Measurements from ENCODE around the gene C1orf198. TPM values are rescaled to one million over a fixed set of nuclear protein-coding genes. Genes with fewer than 3 reads are reported as not detected.

The C1orf198 gene, protein sequence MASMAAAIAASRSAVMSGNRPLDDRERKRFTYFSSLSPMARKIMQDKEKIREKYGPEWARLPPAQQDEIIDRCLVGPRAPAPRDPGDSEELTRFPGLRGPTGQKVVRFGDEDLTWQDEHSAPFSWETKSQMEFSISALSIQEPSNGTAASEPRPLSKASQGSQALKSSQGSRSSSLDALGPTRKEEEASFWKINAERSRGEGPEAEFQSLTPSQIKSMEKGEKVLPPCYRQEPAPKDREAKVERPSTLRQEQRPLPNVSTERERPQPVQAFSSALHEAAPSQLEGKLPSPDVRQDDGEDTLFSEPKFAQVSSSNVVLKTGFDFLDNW
- 1 to 10 TPM; 7.8 to 10.0 TPM for polyA plus RNA-seq

DNA sequence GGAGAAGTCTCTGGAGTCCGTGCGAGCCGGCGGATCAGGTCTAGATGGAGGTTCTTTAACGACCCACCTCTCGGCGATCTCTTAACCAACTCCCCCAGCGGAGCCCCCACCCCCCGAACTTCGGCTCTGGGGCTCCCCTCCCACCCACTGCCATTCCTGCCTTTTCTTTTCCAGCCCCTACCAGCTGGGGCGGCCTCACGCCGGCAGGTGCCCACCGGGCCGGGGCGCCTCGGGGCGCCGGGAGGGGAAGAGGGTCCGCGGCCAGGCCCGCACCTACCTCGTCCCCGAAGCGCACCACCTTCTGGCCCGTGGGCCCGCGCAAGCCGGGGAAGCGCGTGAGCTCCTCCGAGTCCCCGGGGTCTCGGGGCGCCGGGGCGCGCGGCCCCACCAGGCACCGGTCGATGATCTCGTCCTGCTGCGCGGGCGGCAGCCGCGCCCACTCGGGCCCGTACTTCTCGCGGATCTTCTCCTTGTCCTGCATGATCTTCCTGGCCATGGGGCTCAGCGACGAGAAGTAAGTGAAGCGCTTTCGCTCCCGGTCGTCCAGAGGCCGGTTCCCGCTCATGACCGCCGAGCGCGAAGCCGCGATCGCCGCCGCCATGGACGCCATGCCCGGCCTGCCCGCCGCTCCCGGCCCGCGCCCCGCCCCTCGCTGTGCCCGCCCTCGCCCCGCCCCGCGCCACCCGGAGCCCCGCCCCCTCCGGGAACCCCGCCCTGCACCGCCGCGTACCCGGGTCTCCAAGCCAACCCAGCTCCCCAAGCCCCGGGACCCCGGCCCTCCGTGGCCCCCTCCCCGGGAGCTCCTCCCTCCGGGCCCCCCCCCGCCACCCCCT, at the start of gene C1orf198:
Gene C1orf198, minus strand, starts transcription at position 619 of the 833 bp plus-strand sequence. Its CDS starts 9 bp downstream, at position 610.
- Histone ChIP-seq H3K4me1 (ENCODE audit: control insufficient read depth in 2 of 2, insufficient read depth in 2 of 2, low read length in 1 of 2) (peaks cover 0 to 7% of the 10 kb centered on the region in 2 donors), H3K9me3 (ENCODE audit: control insufficient read depth in 2 of 2, insufficient read depth in 1 of 2, low read depth in 1 of 2, low read length in 1 of 2) (no peaks in the 10 kb centered on the region), H3K4me3 (ENCODE audit: low read depth in 1 of 2, low read length in 2 of 2) (peak within 1 kb of the TSS; percentile 79 to 91), H3K27me3 (ENCODE audit: control insufficient read depth in 1 of 2, insufficient read depth in 2 of 2, low read length in 2 of 2) (no peaks in the 10 kb centered on the region), H3K27ac (ENCODE audit: low read depth in 2 of 2, low read length in 1 of 2) (peak within 1 kb of the TSS; percentile 70 to 86), H3K36me3 (ENCODE audit: control insufficient read depth in 2 of 2, insufficient read depth in 2 of 2, low read length in 1 of 2) (no peaks in the 10 kb centered on the region)
- 1% methylated on average over 58 to 96 of the region's 96 CpGs for WGBS, 2 donors

DNA sequence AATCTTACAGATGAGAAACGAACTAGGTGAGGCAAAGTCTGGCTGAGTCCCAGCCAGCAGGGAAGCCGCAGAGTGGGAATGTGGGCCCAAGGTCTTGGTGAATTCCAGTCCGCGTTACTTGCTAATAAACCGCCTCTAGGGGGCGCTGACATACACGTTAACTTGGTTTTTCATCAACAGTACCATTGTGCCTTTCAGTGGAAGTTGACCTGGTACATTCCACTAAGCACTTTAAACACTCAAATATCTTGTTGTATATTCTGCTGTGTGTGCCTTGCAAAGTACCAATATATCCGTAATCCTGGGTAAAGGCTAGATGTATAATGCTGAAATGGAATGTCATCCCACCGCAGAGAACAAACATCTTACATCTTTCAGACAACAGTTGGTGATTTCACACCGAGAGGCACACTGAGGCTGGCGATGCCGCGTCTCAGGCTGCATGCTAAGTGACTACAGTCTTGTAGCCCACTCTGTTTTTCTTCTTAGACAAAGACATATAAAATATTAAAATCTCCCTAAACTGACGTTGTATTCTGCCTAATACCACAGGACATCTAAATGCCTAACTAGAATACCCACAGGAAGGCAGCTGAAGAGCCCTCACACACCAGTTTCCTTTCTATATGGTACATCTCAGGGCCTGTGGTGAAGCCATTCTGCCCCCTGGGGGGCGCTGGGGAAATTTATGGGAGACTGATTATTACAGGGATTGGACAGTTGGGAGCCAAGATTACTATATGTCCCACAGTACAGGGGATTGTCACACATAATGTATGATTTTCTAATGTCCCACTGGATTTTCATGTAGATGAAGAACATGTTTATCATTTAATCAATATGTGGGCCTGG, 49.2 kb upstream of the C1orf198 start:
- peaks cover 8 to 13% of the 10 kb centered on the region in 2 donors for H3K36me3 ChIP-seq (ENCODE audit: control insufficient read depth in 2 of 2, insufficient read depth in 2 of 2, low read length in 1 of 2)
- H3K27me3 ChIP-seq (ENCODE audit: control insufficient read depth in 1 of 2, insufficient read depth in 2 of 2, low read length in 2 of 2): no peaks in the 10 kb centered on the region
- H3K4me3 ChIP-seq (ENCODE audit: low read depth in 1 of 2, low read length in 2 of 2): no peak overlapping the region
- no peak overlapping the region for H3K27ac ChIP-seq (ENCODE audit: low read depth in 2 of 2, low read length in 1 of 2)
- no peaks in the 10 kb centered on the region for H3K9me3 ChIP-seq (ENCODE audit: control insufficient read depth in 2 of 2, insufficient read depth in 1 of 2, low read depth in 1 of 2, low read length in 1 of 2)
- peaks cover 0 to 2% of the 10 kb centered on the region in 2 donors for H3K4me1 ChIP-seq (ENCODE audit: control insufficient read depth in 2 of 2, insufficient read depth in 2 of 2, low read length in 1 of 2)
- 57% methylated on average over 15 of the region's 15 CpGs for WGBS, 2 donors

DNA sequence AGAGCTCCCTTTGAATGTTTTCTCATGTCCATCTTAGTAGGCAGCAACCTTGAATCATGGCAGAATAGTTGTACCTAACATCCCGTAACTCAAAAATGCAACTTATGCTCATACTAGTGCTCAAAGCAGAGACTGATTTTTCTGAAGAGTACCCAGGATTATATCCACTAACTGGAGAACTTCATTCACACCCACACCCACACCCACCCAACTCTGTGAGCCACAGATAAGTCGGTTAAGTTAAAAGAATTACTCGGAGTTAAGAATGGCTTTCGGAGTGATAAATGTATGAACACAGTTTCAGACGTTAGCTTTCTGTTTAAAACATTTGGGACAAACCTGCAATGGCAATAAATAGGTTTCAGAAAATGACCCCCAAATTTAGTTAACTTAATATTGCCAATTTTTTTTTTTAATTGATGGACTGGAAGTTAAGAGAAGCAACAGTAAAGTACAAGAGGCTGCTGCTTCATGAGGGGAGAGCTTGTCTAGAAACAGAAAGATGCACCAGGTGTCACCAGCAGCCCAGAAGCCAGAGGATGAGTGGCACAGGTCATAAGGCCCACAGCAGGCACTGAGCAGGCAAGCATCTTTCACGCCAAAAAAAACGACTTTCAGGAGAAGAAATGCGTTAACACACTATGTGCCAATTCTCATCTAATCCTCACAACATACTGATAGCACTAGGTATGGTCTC, 48.4 kb upstream of the C1orf198 start:
- no peak overlapping the region for H3K4me3 ChIP-seq (ENCODE audit: low read depth in 1 of 2, low read length in 2 of 2)
- peaks cover 0 to 2% of the 10 kb centered on the region in 2 donors for H3K4me1 ChIP-seq (ENCODE audit: control insufficient read depth in 2 of 2, insufficient read depth in 2 of 2, low read length in 1 of 2)
- WGBS, 2 donors: 89 to 92% methylated on average over 8 of the region's 8 CpGs
- peaks cover 5 to 12% of the 10 kb centered on the region in 2 donors for H3K36me3 ChIP-seq (ENCODE audit: control insufficient read depth in 2 of 2, insufficient read depth in 2 of 2, low read length in 1 of 2)
- H3K27me3 ChIP-seq (ENCODE audit: control insufficient read depth in 1 of 2, insufficient read depth in 2 of 2, low read length in 2 of 2): no peaks in the 10 kb centered on the region
- no peaks in the 10 kb centered on the region for H3K9me3 ChIP-seq (ENCODE audit: control insufficient read depth in 2 of 2, insufficient read depth in 1 of 2, low read depth in 1 of 2, low read length in 1 of 2)
- H3K27ac ChIP-seq (ENCODE audit: low read depth in 2 of 2, low read length in 1 of 2): no peak overlapping the region

DNA sequence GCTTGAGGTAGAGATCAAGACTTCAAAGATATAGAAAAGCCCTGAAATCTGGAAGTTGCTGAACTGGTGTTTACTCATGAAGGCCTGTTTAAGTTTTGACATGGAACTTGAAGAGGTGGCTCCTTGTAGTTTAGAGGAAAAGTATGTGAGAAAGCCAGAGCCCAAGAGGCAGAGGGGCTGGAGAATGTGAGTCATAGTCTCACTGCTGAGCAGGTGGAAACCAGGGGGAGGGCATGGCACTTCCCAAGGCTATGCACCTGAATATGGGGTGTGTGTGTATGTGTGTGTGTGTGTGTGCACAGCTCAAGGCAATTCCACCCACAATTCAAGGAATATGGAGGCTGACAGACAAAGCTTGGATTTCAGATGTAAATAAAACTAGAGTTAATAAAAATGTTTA, 46.8 kb upstream of the C1orf198 start:
- no peaks in the 10 kb centered on the region for H3K27me3 ChIP-seq (ENCODE audit: control insufficient read depth in 1 of 2, insufficient read depth in 2 of 2, low read length in 2 of 2)
- H3K4me3 ChIP-seq (ENCODE audit: low read depth in 1 of 2, low read length in 2 of 2): no peak overlapping the region
- no peaks in the 10 kb centered on the region for H3K9me3 ChIP-seq (ENCODE audit: control insufficient read depth in 2 of 2, insufficient read depth in 1 of 2, low read depth in 1 of 2, low read length in 1 of 2)
- peaks cover 3 to 10% of the 10 kb centered on the region in 2 donors for H3K36me3 ChIP-seq (ENCODE audit: control insufficient read depth in 2 of 2, insufficient read depth in 2 of 2, low read length in 1 of 2)
- H3K27ac ChIP-seq (ENCODE audit: low read depth in 2 of 2, low read length in 1 of 2): no peak overlapping the region
- H3K4me1 ChIP-seq (ENCODE audit: control insufficient read depth in 2 of 2, insufficient read depth in 2 of 2, low read length in 1 of 2): peaks cover 4 to 6% of the 10 kb centered on the region in 2 donors

DNA sequence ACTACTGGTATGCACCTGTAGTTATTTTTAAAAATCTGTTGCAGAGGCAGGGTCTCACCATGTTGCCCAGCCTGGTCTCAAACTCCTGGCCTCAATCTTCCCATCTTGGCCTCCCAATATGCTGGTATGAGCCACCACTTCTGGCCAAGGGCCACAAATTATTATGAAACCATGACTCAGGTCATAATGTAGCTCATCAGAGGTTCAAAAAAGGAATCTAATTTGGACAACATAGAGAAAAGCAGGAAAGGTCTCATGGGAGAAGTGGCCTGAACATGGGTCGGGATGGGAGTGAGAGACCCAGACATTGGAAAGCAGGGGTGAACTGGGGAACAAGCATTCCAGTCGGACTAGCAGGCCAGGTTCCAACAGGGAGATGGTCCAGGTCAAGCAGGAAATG, 45.2 kb upstream of the C1orf198 start:
- Histone ChIP-seq H3K9me3 (ENCODE audit: control insufficient read depth in 2 of 2, insufficient read depth in 1 of 2, low read depth in 1 of 2, low read length in 1 of 2) (no peaks in the 10 kb centered on the region), H3K4me3 (ENCODE audit: low read depth in 1 of 2, low read length in 2 of 2) (no peak overlapping the region), H3K4me1 (ENCODE audit: control insufficient read depth in 2 of 2, insufficient read depth in 2 of 2, low read length in 1 of 2) (peaks cover 7 to 8% of the 10 kb centered on the region in 2 donors), H3K27me3 (ENCODE audit: control insufficient read depth in 1 of 2, insufficient read depth in 2 of 2, low read length in 2 of 2) (no peaks in the 10 kb centered on the region), H3K27ac (ENCODE audit: low read depth in 2 of 2, low read length in 1 of 2) (no peak overlapping the region), H3K36me3 (ENCODE audit: control insufficient read depth in 2 of 2, insufficient read depth in 2 of 2, low read length in 1 of 2) (peaks cover 2 to 5% of the 10 kb centered on the region in 2 donors)
- 89 to 95% methylated on average over 2 of the region's 2 CpGs for WGBS, 2 donors

DNA sequence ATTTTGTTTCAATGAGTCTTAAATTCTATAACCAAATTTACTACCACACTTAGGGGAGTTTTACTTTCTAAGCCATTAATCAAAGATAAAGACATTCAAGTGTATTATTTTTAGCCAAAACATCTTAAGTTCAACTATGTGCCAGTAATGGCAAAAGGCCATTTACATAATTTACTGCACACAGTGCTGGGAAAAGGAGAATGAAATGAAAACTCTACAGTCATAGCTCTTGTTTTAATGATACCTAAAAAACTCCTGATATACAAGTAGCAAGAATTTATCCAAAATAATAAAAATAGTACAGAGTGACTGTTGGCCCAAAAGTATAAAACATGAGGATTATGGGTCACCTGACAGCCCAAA, 42.4 kb upstream of the C1orf198 start:
- H3K27ac ChIP-seq (ENCODE audit: low read depth in 2 of 2, low read length in 1 of 2): no peak overlapping the region
- H3K4me3 ChIP-seq (ENCODE audit: low read depth in 1 of 2, low read length in 2 of 2): no peak overlapping the region
- H3K4me1 ChIP-seq (ENCODE audit: control insufficient read depth in 2 of 2, insufficient read depth in 2 of 2, low read length in 1 of 2): peaks cover 7 to 8% of the 10 kb centered on the region in 2 donors
- no peaks in the 10 kb centered on the region for H3K27me3 ChIP-seq (ENCODE audit: control insufficient read depth in 1 of 2, insufficient read depth in 2 of 2, low read length in 2 of 2)
- no peaks in the 10 kb centered on the region for H3K9me3 ChIP-seq (ENCODE audit: control insufficient read depth in 2 of 2, insufficient read depth in 1 of 2, low read depth in 1 of 2, low read length in 1 of 2)
- peaks cover 0 to 5% of the 10 kb centered on the region in 2 donors for H3K36me3 ChIP-seq (ENCODE audit: control insufficient read depth in 2 of 2, insufficient read depth in 2 of 2, low read length in 1 of 2)

DNA sequence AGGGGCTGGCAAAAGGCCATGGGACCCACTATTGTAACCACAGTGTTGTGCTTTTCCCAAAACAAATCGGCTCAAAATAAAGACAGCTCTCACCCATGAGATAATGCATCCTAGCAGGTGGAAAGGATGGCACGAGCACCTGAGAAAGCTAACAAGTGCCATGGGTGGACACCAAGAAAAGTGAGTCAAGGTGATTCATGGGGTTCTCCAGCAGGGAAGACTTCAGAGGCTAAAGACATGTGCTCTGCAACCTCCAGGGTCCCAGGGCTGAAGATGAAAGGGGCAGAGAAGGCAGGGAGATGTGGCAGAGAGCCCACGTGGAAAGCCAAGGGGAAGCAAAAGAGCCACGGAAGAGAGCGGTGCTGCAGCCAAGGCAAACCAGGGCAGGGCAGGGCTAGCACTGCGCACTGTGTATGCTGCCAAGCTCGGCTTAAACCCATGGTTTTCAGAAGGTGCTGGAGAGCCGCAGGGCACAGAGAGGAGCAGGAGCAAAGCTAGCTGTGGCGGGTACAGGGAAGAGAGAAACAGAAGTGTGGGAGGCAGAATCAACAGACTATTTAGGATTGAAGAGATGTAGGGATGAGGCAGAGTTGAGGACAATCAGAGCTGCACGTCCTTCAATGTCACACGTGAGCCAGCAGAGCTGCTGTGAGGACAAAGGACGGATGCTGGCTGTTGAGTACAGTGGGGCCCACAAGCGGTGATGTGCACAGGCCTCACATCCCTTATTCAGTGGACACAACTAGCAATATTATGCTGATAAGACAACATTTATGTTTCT, 41.8 kb upstream of the C1orf198 start:
- Histone ChIP-seq H3K9me3 (ENCODE audit: control insufficient read depth in 2 of 2, insufficient read depth in 1 of 2, low read depth in 1 of 2, low read length in 1 of 2) (no peaks in the 10 kb centered on the region), H3K4me1 (ENCODE audit: control insufficient read depth in 2 of 2, insufficient read depth in 2 of 2, low read length in 1 of 2) (peaks cover 7 to 8% of the 10 kb centered on the region in 2 donors), H3K27ac (ENCODE audit: low read depth in 2 of 2, low read length in 1 of 2) (peak overlapping the region in 1 of 2 donors; percentile 55), H3K36me3 (ENCODE audit: control insufficient read depth in 2 of 2, insufficient read depth in 2 of 2, low read length in 1 of 2) (peaks cover under 1 to 5% of the 10 kb centered on the region in 2 donors), H3K27me3 (ENCODE audit: control insufficient read depth in 1 of 2, insufficient read depth in 2 of 2, low read length in 2 of 2) (no peaks in the 10 kb centered on the region), H3K4me3 (ENCODE audit: low read depth in 1 of 2, low read length in 2 of 2) (no peak overlapping the region)
- WGBS, 2 donors: 42 to 63% methylated on average over 13 of the region's 13 CpGs

DNA sequence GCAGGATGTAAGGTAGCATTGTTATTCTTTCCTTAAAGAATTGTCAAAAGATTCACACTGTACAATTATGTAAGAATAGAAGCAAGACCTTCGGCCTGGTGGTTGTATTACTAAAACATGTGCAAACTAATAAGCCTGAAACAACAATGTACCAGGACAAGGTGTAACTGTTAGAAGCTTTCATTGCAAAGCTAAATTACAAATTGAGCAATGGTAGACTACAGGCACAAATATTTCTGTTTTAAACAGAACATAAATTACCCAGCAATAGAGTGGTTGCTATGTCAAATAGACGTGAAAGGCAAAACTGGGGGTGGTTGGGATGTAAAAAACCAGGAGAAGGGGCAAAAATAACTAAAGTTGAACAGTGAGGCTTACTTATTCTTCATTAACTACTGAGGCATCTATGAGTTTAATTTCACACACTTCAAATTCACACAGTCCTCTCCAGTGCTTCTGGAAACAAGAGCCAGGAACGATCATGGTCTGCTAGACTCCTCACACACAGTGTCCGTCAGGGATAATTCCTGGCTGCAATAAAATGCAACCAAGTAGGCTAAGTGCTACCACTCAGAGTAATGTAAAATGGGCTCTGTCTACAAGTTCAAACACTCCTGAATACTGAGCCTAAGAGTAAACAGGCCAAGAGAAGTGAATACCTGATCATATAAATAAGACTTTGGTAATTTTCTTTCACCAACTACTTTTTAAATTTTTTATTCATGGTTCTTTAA, 39.3 kb upstream of the C1orf198 start:
- 82 to 89% methylated on average over 4 of the region's 4 CpGs for WGBS, 2 donors
- H3K36me3 ChIP-seq (ENCODE audit: control insufficient read depth in 2 of 2, insufficient read depth in 2 of 2, low read length in 1 of 2): peaks cover 2 to 5% of the 10 kb centered on the region in 2 donors
- peaks cover 6 to 7% of the 10 kb centered on the region in 2 donors for H3K4me1 ChIP-seq (ENCODE audit: control insufficient read depth in 2 of 2, insufficient read depth in 2 of 2, low read length in 1 of 2)
- no peaks in the 10 kb centered on the region for H3K27me3 ChIP-seq (ENCODE audit: control insufficient read depth in 1 of 2, insufficient read depth in 2 of 2, low read length in 2 of 2)
- H3K9me3 ChIP-seq (ENCODE audit: control insufficient read depth in 2 of 2, insufficient read depth in 1 of 2, low read depth in 1 of 2, low read length in 1 of 2): no peaks in the 10 kb centered on the region
- no peak overlapping the region for H3K27ac ChIP-seq (ENCODE audit: low read depth in 2 of 2, low read length in 1 of 2)
- H3K4me3 ChIP-seq (ENCODE audit: low read depth in 1 of 2, low read length in 2 of 2): no peak overlapping the region

Measured in esophagus (tissue), 2 donors.